Measurements from ENCODE around the gene MPV17.

DNA sequence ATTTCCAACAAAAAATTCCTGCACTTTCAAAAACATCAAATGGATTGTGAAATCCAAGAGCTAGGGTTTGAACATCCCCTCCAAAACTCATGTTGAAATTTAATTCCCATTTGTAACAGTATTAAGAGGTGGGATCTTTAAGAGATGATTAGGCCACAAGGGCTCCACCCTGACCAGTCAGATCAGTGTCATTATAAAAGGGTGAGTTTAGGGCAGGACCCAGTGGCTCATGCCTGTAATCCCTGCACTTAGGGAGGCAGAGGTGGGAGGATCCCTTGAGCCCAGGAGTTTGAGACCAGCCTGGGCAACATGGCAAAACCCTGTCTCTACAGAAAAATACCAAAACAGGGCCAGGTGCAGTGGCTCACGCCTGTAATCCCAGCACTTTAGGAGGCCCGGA is 24.7 kb upstream of the MPV17 start:
- TF ChIP-seq, protein P1, sequence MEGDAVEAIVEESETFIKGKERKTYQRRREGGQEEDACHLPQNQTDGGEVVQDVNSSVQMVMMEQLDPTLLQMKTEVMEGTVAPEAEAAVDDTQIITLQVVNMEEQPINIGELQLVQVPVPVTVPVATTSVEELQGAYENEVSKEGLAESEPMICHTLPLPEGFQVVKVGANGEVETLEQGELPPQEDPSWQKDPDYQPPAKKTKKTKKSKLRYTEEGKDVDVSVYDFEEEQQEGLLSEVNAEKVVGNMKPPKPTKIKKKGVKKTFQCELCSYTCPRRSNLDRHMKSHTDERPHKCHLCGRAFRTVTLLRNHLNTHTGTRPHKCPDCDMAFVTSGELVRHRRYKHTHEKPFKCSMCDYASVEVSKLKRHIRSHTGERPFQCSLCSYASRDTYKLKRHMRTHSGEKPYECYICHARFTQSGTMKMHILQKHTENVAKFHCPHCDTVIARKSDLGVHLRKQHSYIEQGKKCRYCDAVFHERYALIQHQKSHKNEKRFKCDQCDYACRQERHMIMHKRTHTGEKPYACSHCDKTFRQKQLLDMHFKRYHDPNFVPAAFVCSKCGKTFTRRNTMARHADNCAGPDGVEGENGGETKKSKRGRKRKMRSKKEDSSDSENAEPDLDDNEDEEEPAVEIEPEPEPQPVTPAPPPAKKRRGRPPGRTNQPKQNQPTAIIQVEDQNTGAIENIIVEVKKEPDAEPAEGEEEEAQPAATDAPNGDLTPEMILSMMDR (IDR thresholded peaks at IDR 0.05; ENCODE audit: low read depth, low read length), result no peak
- no peak for TF ChIP-seq EZH2phosphoT487 (IDR thresholded peaks at IDR 0.05; ENCODE audit: low read depth)
